HL-60 (cell line): ENCODE results near the gene P2RX5.

Experiments used
- CTCF ChIP-seq: IDR thresholded peaks from one replicate; pipeline ENCODE4 v1.5.1; 2011; ENCODE audit warnings: low read length, control low read depth, inconsistent platforms; ENCODE audit not compliant: insufficient read depth
- POLR2AphosphoS5 ChIP-seq: IDR thresholded peaks from 2 replicates; pipeline ENCODE4 v1.6.1; 2012; ENCODE audit warnings: low read depth
- REST ChIP-seq: IDR thresholded peaks from 2 replicates; pipeline ENCODE4 v1.6.1; 2012; ENCODE audit warnings: low read depth; ENCODE audit not compliant: insufficient replicate concordance

DNA sequence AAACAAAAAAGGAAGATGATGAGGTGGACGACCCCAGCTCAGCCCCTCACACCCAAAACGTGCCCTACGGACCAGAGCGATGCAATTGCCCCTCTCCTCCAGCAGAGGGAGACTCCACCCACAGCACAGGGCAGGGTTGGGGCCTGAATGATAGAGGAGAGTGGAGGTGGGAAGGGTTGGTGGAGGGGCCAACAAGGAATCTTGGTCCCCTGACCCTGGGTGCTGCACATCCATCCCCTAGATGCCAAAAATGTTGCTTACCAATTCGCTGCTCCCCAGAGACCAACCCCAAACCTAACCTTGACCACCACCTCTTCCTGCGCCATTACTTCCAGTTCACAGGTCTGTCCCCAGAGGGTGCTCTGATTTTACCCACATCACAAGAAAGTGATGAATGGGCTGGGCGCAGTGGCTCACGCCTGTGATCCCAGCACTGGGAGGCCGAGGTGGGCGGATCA is 12.9 kb downstream of the P2RX5 start:
- TF ChIP-seq CTCF, result peak; percentile 39
- no peak for TF ChIP-seq POLR2AphosphoS5
- no peak for TF ChIP-seq REST
